T-helper 1 cell treated with Interleukin-12 subunit alpha and Interleukin-12 subunit beta and Interleukin-4 antibody, amounts not matched to agents 30 μg/mL and 1 μg/mL, for 36 hours (primary cell): ENCODE measurements around the gene PCNX2.
"Not testable (repeated sequence)": the region's sequence is repeated elsewhere in the genome, so short reads cannot be mapped to it uniquely, and the experiment has no call there.

Experiments used
- H3K27ac Mint-ChIP-seq: one replicate; pipeline ENCODE4 v1.8.0; 2021; ENCODE audit warnings: mild to moderate bottlenecking, mixed read lengths
- H3K27me3 Mint-ChIP-seq: one replicate; pipeline ENCODE4 v1.8.0; 2021; ENCODE audit warnings: low read depth, mixed read lengths
- H3K36me3 Mint-ChIP-seq: one replicate; pipeline ENCODE4 v1.8.0; 2021; ENCODE audit warnings: low read depth, mixed read lengths
- H3K4me1 Mint-ChIP-seq: one replicate; pipeline ENCODE4 v1.8.0; 2021; ENCODE audit warnings: low read depth, mixed read lengths
- H3K4me3 Mint-ChIP-seq: one replicate; pipeline ENCODE4 v1.8.0; 2021; ENCODE audit warnings: mild to moderate bottlenecking, moderate library complexity, mixed read lengths
- H3K9me3 Mint-ChIP-seq: one replicate; pipeline ENCODE4 v1.8.0; 2021; ENCODE audit warnings: mixed read lengths

The PCNX2 gene

GRCh38 chr1:233209481-233209880 is 86.0 kb downstream of the PCNX2 start:
- Mint-ChIP-seq H3K4me1 (no peaks in the 10 kb centered on the region), H3K27me3 (no peaks in the 10 kb centered on the region), H3K27ac (no peak overlapping the region), H3K36me3 (peaks cover 23% of the 10 kb centered on the region), H3K4me3 (no peak overlapping the region), H3K9me3 (no peaks in the 10 kb centered on the region)

GRCh38 chr1:233208687-233209086 is 86.8 kb downstream of the PCNX2 start:
- no peak overlapping the region for H3K27ac Mint-ChIP-seq
- no peaks in the 10 kb centered on the region for H3K4me1 Mint-ChIP-seq
- H3K36me3 Mint-ChIP-seq, result peaks cover 23% of the 10 kb centered on the region
- no peaks in the 10 kb centered on the region for H3K9me3 Mint-ChIP-seq
- no peak overlapping the region for H3K4me3 Mint-ChIP-seq
- H3K27me3 Mint-ChIP-seq, result no peaks in the 10 kb centered on the region

DNA sequence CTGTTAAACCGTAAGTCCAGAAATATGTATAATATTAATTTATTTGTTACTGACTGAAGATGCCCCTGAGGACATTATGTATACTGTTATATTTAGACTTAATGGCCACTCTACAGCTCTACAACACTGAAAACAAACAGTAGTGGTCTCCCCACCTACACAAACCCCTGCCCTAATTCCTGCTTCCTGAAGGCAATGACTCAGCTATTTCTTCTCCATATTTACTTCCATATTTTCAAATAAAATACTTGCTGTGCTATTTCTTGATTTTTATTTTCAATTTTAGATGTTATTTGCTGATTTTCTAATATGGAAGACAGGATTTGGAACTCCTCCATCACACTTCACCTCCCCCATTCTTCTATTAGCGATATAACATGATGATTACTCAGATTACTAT is 97.6 kb downstream of the PCNX2 start:
- Mint-ChIP-seq H3K27me3 (no peaks in the 10 kb centered on the region), H3K9me3 (peaks cover 22% of the 10 kb centered on the region), H3K36me3 (peaks cover 60% of the 10 kb centered on the region), H3K27ac (no peak overlapping the region), H3K4me3 (no peak overlapping the region), H3K4me1 (peaks cover 5% of the 10 kb centered on the region)

DNA sequence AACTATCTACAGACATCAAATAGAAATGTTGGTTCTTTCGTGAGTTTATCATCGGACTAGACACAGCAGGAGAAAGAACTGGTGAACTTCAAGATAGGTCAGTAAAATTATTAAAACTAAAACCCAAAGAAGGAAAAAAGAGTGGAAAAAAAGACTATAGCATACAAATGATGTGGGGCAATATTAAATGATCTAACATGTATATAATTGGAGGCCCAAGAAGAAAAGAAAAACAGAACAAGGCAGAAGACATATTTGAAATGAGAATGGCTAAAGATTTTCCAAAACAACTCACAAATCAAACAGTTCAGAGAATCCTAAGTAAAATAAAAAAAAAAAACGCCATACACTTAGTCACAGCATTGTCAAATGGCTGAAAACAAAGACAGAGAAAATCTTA is 101.8 kb downstream of the PCNX2 start:
- H3K36me3 Mint-ChIP-seq, result peaks cover 56% of the 10 kb centered on the region
- peaks cover 22% of the 10 kb centered on the region for H3K9me3 Mint-ChIP-seq
- H3K4me1 Mint-ChIP-seq, result peaks cover 11% of the 10 kb centered on the region
- no peak overlapping the region for H3K27ac Mint-ChIP-seq
- H3K4me3 Mint-ChIP-seq, result no peak overlapping the region
- H3K27me3 Mint-ChIP-seq, result no peaks in the 10 kb centered on the region

GRCh38 chr1:233190987-233191386 is 104.5 kb downstream of the PCNX2 start:
- Mint-ChIP-seq H3K36me3 (peaks cover 41% of the 10 kb centered on the region), H3K9me3 (peaks cover 12% of the 10 kb centered on the region), H3K4me3 (no peak overlapping the region), H3K27me3 (no peaks in the 10 kb centered on the region), H3K4me1 (peaks cover 6% of the 10 kb centered on the region), H3K27ac (no peak overlapping the region)

DNA sequence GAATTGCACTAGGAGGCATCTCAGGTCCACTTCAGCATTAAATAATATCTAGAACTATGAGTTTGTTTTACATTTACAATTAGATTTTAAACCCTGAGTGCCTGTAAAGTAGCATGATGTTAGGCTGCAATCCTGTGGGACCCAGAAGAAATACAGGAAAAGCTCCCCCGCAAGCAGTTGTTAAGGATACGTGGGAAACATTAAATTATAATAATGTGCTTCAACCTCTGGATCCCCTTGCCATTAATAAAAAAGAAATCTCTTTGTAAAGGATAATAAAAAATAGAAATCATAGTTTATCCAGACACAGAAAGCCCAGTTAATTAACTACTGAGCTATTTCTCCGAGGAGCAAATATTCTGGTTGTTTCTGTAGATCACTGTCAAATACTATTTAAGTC is 106.0 kb downstream of the PCNX2 start:
- Mint-ChIP-seq H3K27ac (no peak overlapping the region), H3K4me1 (peaks cover 6% of the 10 kb centered on the region), H3K4me3 (no peak overlapping the region), H3K9me3 (peaks cover 8% of the 10 kb centered on the region), H3K36me3 (peaks cover 34% of the 10 kb centered on the region), H3K27me3 (no peaks in the 10 kb centered on the region)

GRCh38 chr1:233188061-233188460 is 107.5 kb downstream of the PCNX2 start:
- H3K4me3 Mint-ChIP-seq, result no peak overlapping the region
- H3K4me1 Mint-ChIP-seq, result peaks cover 10% of the 10 kb centered on the region
- peaks cover 31% of the 10 kb centered on the region for H3K36me3 Mint-ChIP-seq
- no peaks in the 10 kb centered on the region for H3K9me3 Mint-ChIP-seq
- H3K27me3 Mint-ChIP-seq, result no peaks in the 10 kb centered on the region
- no peak overlapping the region for H3K27ac Mint-ChIP-seq

GRCh38 chr1:233183226-233184020 is 112.1 kb downstream of the PCNX2 start:
- Mint-ChIP-seq H3K9me3 (peaks cover 11% of the 10 kb centered on the region), H3K27ac (no peak overlapping the region), H3K27me3 (no peaks in the 10 kb centered on the region), H3K4me1 (peaks cover 12% of the 10 kb centered on the region), H3K36me3 (peaks cover 48% of the 10 kb centered on the region), H3K4me3 (no peak overlapping the region)

GRCh38 chr1:233182587-233182986 is 112.9 kb downstream of the PCNX2 start:
- H3K9me3 Mint-ChIP-seq, result peaks cover 20% of the 10 kb centered on the region
- no peaks in the 10 kb centered on the region for H3K27me3 Mint-ChIP-seq
- peaks cover 12% of the 10 kb centered on the region for H3K4me1 Mint-ChIP-seq
- H3K27ac Mint-ChIP-seq, result peak overlapping the region; percentile 18
- H3K36me3 Mint-ChIP-seq, result peaks cover 57% of the 10 kb centered on the region
- no peak overlapping the region for H3K4me3 Mint-ChIP-seq

DNA sequence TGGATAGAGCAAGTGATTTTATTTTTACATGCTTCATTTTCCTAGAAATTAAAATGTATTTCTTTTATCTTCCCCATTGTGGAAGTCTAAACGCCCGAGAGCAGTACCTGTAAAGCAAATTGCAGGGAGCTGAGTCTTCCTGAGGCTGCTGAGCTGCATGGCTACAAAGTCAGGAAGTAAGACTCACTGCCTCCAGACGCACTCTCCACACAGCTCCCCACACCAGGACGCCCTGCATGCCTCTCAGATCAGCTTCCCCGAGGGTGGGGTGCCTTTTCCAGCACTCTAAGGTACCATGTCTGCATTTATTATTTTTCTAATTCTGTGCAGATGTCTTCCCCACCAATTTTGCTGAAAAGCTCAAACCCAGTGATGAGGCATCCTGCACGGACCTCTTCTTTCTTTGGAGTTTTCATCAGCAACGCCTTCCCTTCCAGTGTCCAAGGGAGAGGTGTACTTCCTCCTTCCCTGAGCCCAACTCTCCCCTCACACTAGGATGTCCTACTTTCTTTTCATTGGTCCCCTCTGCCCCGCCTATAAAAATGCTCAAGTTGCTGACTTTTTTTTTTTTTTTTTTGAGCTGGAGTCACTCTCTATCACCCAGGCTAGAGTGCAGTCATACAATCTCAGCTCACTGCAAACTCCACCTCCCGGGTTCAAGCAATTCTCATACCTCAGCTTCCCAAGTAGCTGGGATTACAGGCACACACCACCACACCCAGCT is 114.7 kb downstream of the PCNX2 start:
- Mint-ChIP-seq H3K27me3 (no peaks in the 10 kb centered on the region), H3K4me3 (no peak overlapping the region), H3K4me1 (peaks cover 12% of the 10 kb centered on the region), H3K36me3 (peaks cover 72% of the 10 kb centered on the region), H3K9me3 (peaks cover 26% of the 10 kb centered on the region), H3K27ac (peak overlapping the region; percentile 43)

DNA sequence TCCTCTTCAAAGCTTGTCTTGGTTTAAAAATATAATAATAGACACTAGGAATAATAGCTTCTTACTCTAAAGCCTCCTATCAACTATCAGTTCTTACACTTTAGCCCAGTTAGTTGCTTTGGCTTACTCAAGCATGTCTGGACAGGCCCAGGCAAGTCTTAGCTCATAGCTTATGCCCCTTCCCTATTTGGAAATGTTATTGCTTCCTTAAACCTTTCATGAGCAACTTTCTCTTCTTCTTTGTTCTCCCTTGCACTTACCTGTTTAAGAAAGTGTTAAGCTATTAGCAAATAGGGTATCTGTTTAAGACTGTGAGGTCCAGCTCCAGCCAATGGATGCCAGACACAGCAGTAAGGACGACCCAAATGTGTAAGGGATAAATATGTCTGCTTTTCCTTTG is 115.9 kb downstream of the PCNX2 start:
- H3K4me3 Mint-ChIP-seq, H3K27me3 Mint-ChIP-seq: not testable (repeated sequence)
- peaks cover 26% of the 10 kb centered on the region for H3K9me3 Mint-ChIP-seq
- H3K4me1 Mint-ChIP-seq, result peaks cover 12% of the 10 kb centered on the region
- H3K27ac Mint-ChIP-seq, result peak overlapping the region; percentile 61
- H3K36me3 Mint-ChIP-seq, result peaks cover 78% of the 10 kb centered on the region

DNA sequence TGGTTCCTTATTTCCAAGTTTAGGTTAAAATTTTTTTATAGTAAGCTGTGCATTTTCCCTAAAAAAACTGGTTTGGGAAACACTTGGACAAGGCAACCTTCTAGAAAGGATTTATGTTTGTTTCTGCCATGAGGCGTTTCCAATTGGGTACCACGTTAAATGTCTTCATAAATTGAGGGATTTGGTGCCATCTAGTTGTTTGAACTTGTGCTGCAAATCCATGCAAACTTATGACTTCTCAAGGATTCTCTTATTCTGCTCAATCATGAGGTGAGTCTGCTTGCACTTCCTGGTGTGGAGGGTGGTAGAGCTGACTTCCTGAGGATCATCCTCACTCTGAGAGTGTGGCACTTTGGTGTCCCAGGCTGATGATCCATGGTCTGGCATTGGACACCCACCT is 123.3 kb downstream of the PCNX2 start:
- H3K4me1 Mint-ChIP-seq, result no peaks in the 10 kb centered on the region
- no peak overlapping the region for H3K27ac Mint-ChIP-seq
- H3K9me3 Mint-ChIP-seq, result peaks cover 12% of the 10 kb centered on the region
- no peak overlapping the region for H3K4me3 Mint-ChIP-seq
- peaks cover 57% of the 10 kb centered on the region for H3K36me3 Mint-ChIP-seq
- H3K27me3 Mint-ChIP-seq, result no peaks in the 10 kb centered on the region

GRCh38 chr1:233170741-233171140 is 124.8 kb downstream of the PCNX2 start:
- H3K4me3 Mint-ChIP-seq, result no peak overlapping the region
- peaks cover 9% of the 10 kb centered on the region for H3K9me3 Mint-ChIP-seq
- no peaks in the 10 kb centered on the region for H3K4me1 Mint-ChIP-seq
- no peak overlapping the region for H3K27ac Mint-ChIP-seq
- peaks cover 51% of the 10 kb centered on the region for H3K36me3 Mint-ChIP-seq
- no peaks in the 10 kb centered on the region for H3K27me3 Mint-ChIP-seq

DNA sequence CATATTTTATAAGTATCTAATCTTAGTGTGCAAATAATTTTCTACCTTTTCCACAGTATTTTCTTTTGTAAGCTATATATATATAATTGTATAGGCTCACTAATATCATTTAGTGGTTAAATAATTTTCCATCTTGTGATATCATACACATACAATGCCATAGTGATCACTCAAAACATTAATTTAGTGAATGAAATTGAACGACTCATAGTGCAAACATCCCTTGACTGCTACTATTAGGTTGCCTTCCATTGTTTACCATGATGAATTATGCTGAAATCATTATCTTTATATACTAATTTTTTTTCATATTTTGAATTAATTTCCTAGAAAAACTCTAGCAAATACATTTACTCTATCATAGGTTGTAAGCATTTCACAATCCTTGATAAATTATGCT is 127.1 kb downstream of the PCNX2 start:
- H3K4me3 Mint-ChIP-seq, result no peak overlapping the region
- peaks cover 24% of the 10 kb centered on the region for H3K9me3 Mint-ChIP-seq

DNA sequence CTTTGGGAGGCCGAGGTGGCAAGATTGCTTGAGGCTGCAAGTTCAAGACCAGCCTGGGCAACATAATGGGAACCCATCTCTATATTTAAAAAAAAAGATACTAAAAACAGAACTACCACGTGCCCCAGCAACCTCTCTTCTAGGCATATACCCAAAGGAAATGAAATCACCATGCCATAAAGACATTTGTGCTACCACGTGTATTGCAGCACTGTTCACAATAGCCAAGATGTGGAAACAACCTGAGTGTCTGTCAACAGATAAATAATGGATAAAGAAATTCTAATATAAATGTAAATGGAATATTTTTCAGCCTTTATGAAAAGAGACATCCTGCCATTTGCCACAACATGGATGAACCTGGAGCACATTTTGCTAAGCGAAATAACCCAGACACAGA is 128.6 kb downstream of the PCNX2 start:
- Mint-ChIP-seq H3K36me3 (peaks cover 40% of the 10 kb centered on the region), H3K27ac (no peak overlapping the region)

More for the DNA sequence above, 127.1 kb downstream of the PCNX2 start:
- no peaks in the 10 kb centered on the region for H3K27me3 Mint-ChIP-seq
- no peak overlapping the region for H3K27ac Mint-ChIP-seq
- H3K4me1 Mint-ChIP-seq, result no peaks in the 10 kb centered on the region
- H3K36me3 Mint-ChIP-seq, result peaks cover 50% of the 10 kb centered on the region

More for the DNA sequence above, 128.6 kb downstream of the PCNX2 start:
- H3K4me3 Mint-ChIP-seq, result no peak overlapping the region
- no peaks in the 10 kb centered on the region for H3K27me3 Mint-ChIP-seq
- H3K4me1 Mint-ChIP-seq, result no peaks in the 10 kb centered on the region
- peaks cover 20% of the 10 kb centered on the region for H3K9me3 Mint-ChIP-seq
